NCI-H1105 (cell line): ENCODE results near the gene AMPD1.

Experiments used
- DNase-seq: peaks from one replicate; lab custom pipeline; 2025; lab: John Stamatoyannopoulos, UW

AMPD1 gene

DNA sequence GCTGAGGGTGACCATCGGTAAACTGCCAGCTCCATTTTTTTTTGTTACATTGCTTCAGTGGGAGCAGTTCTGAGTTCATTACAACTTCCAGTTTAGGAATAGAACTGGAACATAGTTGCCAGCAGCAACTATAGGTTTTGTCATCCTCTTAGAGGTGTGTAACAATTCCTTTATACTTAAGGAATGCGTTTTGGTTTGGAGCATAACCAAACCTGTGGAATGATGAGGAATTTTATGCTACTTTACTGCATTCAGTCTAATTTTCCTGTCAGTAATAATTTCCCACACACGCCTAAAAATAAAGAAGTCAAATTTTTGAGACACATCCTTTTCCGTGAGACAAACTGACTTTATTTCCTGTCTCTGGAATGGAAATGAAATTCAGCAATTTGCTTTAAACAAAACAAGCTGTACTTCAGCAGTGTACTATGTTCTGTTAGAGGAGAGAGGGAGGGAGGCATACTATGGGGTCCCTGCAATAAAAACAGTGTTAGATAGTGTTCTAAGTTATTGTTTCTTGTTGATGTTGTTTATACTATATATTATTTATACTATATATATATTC is 4.8 kb upstream of the AMPD1 start:
- DNase-seq = no peak

- no peak for DNase-seq
Observed at GRCh38 chr1:114696810-114697209, 1.5 kb upstream of the AMPD1 start.

GRCh38 chr1:114694540-114695310 is 621 bp downstream of the AMPD1 start:
- no peak for DNase-seq

DNA sequence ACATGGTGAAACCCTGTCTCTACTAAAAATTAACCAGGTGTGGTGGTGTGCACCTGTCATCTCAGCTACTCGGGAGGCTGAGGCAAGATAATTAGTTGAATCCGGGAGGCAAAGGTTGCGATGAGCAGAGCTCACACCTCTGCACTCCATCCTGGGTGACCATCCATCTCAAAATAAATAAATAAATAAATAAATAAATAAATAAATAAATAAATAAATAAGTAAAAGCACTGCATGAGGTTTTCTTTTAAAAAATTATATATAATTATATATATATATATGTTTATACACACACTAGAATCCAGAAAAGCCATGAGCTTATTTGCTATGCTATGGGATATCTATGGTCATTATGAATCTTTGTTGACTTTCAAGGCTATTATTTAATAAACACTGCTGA is 2.4 kb downstream of the AMPD1 start:
- no peak for DNase-seq

DNA sequence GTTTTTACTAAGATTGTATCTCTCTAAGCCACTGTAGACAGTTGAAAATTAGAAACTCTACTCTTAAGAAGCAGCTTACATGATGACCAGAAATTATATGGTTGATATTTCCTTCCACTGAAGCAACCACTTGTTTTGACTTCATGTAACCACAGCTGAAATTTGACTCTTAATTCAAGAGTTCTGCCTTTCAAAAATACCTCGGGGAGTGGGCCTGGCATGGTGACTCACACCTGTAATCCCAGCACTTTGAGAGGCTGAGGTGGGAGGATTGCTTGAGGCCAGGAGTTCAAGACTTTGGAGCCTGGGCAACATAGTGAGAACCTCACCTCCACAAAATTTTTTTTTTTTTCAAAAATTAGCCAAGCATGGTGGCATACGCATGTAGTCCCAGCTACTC is 4.3 kb downstream of the AMPD1 start:
- DNase-seq = no peak

- DNase-seq = no peak
Observed at GRCh38 chr1:114690148-114690547, 5.2 kb downstream of the AMPD1 start.

GRCh38 chr1:114688526-114688925 is 6.8 kb downstream of the AMPD1 start:
- no peak for DNase-seq

- DNase-seq = no peak
Observed at GRCh38 chr1:114685851-114686250, 9.5 kb downstream of the AMPD1 start.

DNA sequence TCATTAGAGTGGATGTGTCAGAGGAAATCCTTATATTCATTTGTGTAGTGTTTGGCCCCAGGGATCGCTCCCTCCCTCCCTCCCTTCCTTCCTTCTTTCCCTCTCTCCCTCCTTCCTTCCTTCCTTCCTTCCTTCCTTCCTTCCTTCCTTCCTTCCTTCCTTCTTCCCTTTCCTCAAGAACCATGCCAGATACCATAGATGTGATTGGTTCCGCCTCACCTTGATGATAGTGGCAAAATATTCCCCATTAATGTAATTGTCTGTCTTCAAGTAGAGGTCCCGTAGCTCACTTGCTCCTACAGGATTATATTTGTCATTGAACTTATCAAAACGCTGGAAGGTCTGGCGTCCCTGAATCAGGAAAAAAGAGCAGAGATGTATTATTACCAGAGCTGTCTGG is 17.7 kb downstream of the AMPD1 start:
- DNase-seq = no peak

GRCh38 chr1:114676115-114676514 is 19.2 kb downstream of the AMPD1 start:
- DNase-seq = no peak

DNA sequence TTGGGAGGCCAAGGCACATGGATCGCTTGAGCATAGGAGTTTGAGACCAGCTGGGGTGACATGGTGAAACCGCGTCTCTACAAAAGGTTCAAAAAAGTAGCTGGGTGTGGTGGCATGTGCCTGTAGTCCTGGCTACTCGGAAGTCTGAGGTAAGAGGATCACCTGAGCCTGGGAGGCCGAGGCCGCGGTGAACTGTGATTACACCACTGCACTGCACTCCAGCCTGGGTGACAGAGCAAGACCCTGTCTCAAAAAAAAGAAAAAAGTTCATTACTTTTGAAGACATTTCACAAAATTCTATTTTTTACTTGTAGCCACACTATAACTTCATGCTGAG is 23.4 kb downstream of the AMPD1 start:
- no peak for DNase-seq

GRCh38 chr1:114671011-114671938 is 24.1 kb downstream of the AMPD1 start:
- peak; percentile 1 for DNase-seq

- peak; percentile 77 for DNase-seq
Observed at GRCh38 chr1:114670083-114671010, 25.0 kb downstream of the AMPD1 start.

DNA sequence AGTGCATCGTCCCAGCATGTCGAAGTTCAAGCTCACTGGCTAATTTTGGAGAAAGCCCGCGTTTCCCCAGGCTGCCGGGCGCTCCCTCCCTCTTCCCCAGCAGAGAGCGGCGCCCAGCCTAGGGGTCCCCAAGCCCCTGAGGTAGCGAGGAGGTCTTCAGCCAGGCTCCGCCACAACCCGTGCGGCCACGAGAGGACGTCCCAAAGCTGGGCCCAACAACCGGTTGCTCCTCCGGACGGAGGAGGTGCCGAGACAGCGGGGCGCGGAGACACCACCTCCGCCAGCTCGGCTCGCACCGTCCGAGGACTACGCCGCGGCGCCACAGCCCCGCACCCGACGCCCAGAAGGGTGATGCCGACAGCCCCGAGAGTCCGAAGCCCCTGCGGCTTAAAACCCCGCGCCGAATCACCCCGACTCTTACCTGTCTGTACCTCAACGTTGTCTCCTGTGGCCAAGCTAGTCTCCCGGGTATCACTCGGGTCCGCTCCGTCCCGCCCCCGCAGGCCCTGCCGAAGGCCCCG is 25.7 kb downstream of the AMPD1 start, which contains the start of gene DENND2C:
Gene DENND2C (minus strand): TSS at position 488 of the 521 bp plus-strand sequence. CDS start 44,065 bp downstream, outside the sequence.
- peak; percentile 59 for DNase-seq

DNA sequence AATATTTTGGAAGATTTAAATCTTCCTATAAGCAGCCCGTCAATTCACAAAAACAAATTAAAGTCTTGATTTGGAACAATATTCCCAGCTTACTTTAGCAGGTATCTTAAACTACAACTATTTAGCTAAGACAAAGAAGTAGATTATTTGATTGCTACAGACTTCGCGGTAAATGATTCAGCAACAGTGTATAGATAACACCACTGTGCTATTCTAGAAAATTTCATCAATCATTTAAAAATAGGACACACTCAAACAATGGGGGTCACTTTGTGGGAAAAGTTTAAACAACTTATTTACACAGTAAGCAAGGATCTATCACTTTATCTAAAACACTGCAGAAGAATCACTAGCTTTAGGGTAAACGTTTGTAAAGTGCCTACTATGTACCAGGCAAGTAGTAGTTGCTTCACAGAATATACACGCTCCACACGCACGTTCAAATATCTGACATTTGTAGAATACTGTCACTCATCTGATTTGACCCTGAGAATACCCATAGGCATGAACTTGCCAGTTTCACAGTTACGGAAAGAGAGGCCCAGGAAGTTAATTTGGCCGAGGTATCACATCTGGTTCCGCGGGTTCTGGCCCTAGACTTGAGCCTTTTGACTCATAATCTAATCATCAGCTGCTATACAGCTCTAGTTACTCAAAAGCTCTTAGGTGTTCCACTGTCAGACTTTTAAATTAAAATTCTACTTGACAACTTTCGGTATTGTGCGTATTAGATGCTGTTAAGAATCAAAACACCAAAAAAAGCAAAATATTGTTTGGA is 26.4 kb downstream of the AMPD1 start:
- DNase-seq = no peak

DNA sequence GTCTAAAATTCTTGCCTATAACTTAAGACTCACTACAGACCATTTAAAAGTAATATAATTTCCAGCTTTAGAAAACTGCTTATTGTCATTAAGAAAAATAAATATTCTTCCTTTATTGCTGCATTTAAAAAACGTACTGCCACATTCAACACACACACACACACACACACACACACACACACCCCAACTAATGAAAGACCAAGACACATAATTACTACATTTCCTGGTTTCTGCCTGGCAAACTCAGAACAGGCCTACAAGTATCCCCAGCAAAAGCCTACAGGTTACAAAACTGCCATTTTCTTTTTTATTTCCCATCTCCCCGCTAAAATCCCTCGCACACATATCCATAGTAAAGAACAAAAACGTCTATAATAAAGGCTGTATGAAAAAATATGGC is 27.0 kb downstream of the AMPD1 start:
- DNase-seq = no peak

DNA sequence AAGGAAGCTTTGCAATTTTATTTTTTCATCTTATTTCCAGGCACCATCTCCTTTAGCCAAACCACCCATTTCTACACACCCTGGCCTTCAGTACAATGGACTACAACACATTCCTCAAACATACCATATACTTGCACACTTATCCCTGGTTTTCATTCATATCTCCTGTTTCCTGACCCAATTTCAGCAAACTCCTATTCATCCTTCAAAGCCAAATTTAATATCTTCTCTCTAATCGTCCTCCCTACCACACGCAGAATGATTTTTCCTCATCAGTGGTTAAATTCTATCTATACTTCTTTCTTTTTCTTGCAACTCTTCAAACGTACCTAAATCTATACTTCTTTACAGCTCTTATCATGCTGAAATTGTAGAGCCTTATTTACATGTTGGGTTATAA is 28.4 kb downstream of the AMPD1 start:
- DNase-seq = no peak

- no peak for DNase-seq
Observed at GRCh38 chr1:114660238-114660637, 35.1 kb downstream of the AMPD1 start.

- DNase-seq = no peak
Observed at GRCh38 chr1:114651893-114652292, 43.5 kb downstream of the AMPD1 start.

DNA sequence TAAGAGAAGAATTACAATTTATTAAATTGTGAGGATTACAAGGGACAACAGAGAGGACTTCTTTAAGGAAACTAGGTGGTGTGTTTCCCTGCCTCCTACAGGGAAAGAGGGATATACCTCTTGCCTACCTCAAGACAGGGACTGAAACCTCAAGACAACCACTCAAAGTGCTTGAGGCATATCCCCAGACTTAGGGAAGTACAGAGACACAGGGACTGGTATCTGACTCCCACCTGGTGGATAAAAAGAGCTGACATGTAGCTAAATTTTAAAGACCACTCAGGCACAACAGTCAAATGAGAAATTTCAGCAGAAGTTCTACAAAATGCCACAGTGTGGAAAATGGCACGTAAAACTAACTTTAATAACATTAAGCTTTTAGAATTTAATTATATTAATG is 46.8 kb downstream of the AMPD1 start:
- no peak for DNase-seq

DNA sequence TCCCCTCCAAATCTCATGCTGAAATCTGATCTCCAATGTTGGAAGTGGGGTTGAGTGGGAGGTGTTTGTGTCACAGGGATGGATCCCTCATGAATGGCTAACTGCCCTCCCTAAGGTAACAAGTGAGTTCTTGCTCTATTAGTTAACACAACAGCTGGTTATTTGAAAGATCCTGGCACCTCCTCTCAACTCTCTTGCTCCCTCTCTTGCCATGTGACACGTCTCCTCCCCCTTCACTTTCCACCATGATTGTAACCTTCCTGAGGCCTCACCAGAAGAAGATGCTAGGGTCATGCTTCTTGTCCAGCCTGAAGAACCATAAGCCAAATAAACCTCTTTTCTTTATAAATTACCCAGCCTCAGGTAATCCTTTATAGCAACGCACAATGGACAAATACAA is 54.0 kb downstream of the AMPD1 start:
- DNase-seq = no peak
